ENCODE results near the gene AQP7. TPM values are rescaled to one million over a fixed set of nuclear protein-coding genes. Genes with fewer than 3 reads are reported as not detected.
"Not testable (repeated sequence)": the region's sequence is repeated elsewhere in the genome, so short reads cannot be mapped to it uniquely, and the experiment has no call there.

AQP7 gene
- total RNA-seq, 1 experiment from 2014 or later, result not detected

GRCh38 chr9:33407061-33407460 is 4.7 kb upstream of the AQP7 start:
- in situ Hi-C loops (cut with HindIII; ENCODE audit: low pct_unique_long_range_greater_than_20kb, low sequenced_read_pairs), result no loop called here

GRCh38 chr9:33404788-33405362 is 2.5 kb upstream of the AQP7 start:
- no peak for DNase-seq (ENCODE audit: low read depth, low spot score)

More at GRCh38 chr9:33407061-33407460, 4.7 kb upstream of the AQP7 start:
- no peak for DNase-seq (ENCODE audit: low read depth, low spot score)

GRCh38 chr9:33403941-33404787 is 1.8 kb upstream of the AQP7 start:
- DNase-seq (ENCODE audit: low read depth, low spot score), result no peak
- in situ Hi-C loops (cut with HindIII; ENCODE audit: low pct_unique_long_range_greater_than_20kb, low sequenced_read_pairs), result no loop called here

More at GRCh38 chr9:33404788-33405362, 2.5 kb upstream of the AQP7 start:
- in situ Hi-C loops (cut with HindIII; ENCODE audit: low pct_unique_long_range_greater_than_20kb, low sequenced_read_pairs), result no loop called here

- in situ Hi-C loops (cut with HindIII; ENCODE audit: low pct_unique_long_range_greater_than_20kb, low sequenced_read_pairs); DNase-seq (ENCODE audit: low read depth, low spot score): not testable (repeated sequence)
These were observed 559 bp downstream of the AQP7 start for GRCh38 chr9:33401809-33402208.

- in situ Hi-C loops (cut with HindIII; ENCODE audit: low pct_unique_long_range_greater_than_20kb, low sequenced_read_pairs); DNase-seq (ENCODE audit: low read depth, low spot score): not testable (repeated sequence)
These were observed 3.3 kb downstream of the AQP7 start for GRCh38 chr9:33399047-33399446.

GRCh38 chr9:33397801-33398200 is 4.6 kb downstream of the AQP7 start:
- DNase-seq (ENCODE audit: low read depth, low spot score); in situ Hi-C loops (cut with HindIII; ENCODE audit: low pct_unique_long_range_greater_than_20kb, low sequenced_read_pairs): not testable (repeated sequence)

- DNase-seq (ENCODE audit: low read depth, low spot score); in situ Hi-C loops (cut with HindIII; ENCODE audit: low pct_unique_long_range_greater_than_20kb, low sequenced_read_pairs): not testable (repeated sequence)
These were observed 7.0 kb downstream of the AQP7 start for GRCh38 chr9:33395159-33395879.

GRCh38 chr9:33393986-33394385 is 8.4 kb downstream of the AQP7 start:
- DNase-seq (ENCODE audit: low read depth, low spot score); in situ Hi-C loops (cut with HindIII; ENCODE audit: low pct_unique_long_range_greater_than_20kb, low sequenced_read_pairs): not testable (repeated sequence)

GRCh38 chr9:33393581-33393980 is 8.8 kb downstream of the AQP7 start:
- DNase-seq (ENCODE audit: low read depth, low spot score), result no peak
- in situ Hi-C loops (cut with HindIII; ENCODE audit: low pct_unique_long_range_greater_than_20kb, low sequenced_read_pairs), result no loop called here

GRCh38 chr9:33392591-33393021 is 9.8 kb downstream of the AQP7 start:
- in situ Hi-C loops (cut with HindIII; ENCODE audit: low pct_unique_long_range_greater_than_20kb, low sequenced_read_pairs); DNase-seq (ENCODE audit: low read depth, low spot score): not testable (repeated sequence)

GRCh38 chr9:33391111-33391771 is 11.1 kb downstream of the AQP7 start:
- peak; percentile 62 for DNase-seq (ENCODE audit: low read depth, low spot score)
- in situ Hi-C loops (cut with HindIII; ENCODE audit: low pct_unique_long_range_greater_than_20kb, low sequenced_read_pairs), result not testable (repeated sequence)

- no peak for DNase-seq (ENCODE audit: low read depth, low spot score)
- in situ Hi-C loops (cut with HindIII; ENCODE audit: low pct_unique_long_range_greater_than_20kb, low sequenced_read_pairs), result no loop called here
These were observed 14.0 kb downstream of the AQP7 start for GRCh38 chr9:33388110-33388994.

GRCh38 chr9:33386998-33387397 is 15.4 kb downstream of the AQP7 start:
- DNase-seq (ENCODE audit: low read depth, low spot score); in situ Hi-C loops (cut with HindIII; ENCODE audit: low pct_unique_long_range_greater_than_20kb, low sequenced_read_pairs): not testable (repeated sequence)

- in situ Hi-C loops (cut with HindIII; ENCODE audit: low pct_unique_long_range_greater_than_20kb, low sequenced_read_pairs); DNase-seq (ENCODE audit: low read depth, low spot score): not testable (repeated sequence)
These were observed 15.7 kb downstream of the AQP7 start for GRCh38 chr9:33386641-33386996.

- DNase-seq (ENCODE audit: low read depth, low spot score); in situ Hi-C loops (cut with HindIII; ENCODE audit: low pct_unique_long_range_greater_than_20kb, low sequenced_read_pairs): not testable (repeated sequence)
These were observed 16.3 kb downstream of the AQP7 start for GRCh38 chr9:33385979-33386640.

GRCh38 chr9:33385536-33385935 is 16.8 kb downstream of the AQP7 start:
- in situ Hi-C loops (cut with HindIII; ENCODE audit: low pct_unique_long_range_greater_than_20kb, low sequenced_read_pairs); DNase-seq (ENCODE audit: low read depth, low spot score): not testable (repeated sequence)
